CD14-positive monocyte (primary cell): ENCODE data around the gene TEPSIN. TPM values are rescaled to one million over a fixed set of nuclear protein-coding genes. Genes with fewer than 3 reads are reported as not detected.

Experiments used
- DNase-seq, 3 donors: peaks; one replicate each; pipeline ENCODE4 v3.0.0-alpha.2; 2011 to 2022
- H2AFZ ChIP-seq: 2 replicates; pipeline ENCODE4 v1.6.0; 2012; ENCODE audit warnings: mild to moderate bottlenecking, low read depth, low read length, inconsistent platforms; ENCODE audit not compliant: insufficient read depth, poor library complexity, severe bottlenecking
- H3K27ac ChIP-seq, 2 donors: 1 replicate in 1 of 2; 2 replicates in 1 of 2; pipeline ENCODE4 v1.5.1; 2012 to 2013; ENCODE audit warnings: low read length in 2 of 2, control low read depth in 1 of 2, inconsistent platforms in 1 of 2, low read depth in 1 of 2, mild to moderate bottlenecking in 1 of 2
- H3K27me3 ChIP-seq, 2 donors: one replicate each; pipeline versions ENCODE4 v1.6.0 to v1.6.1; 2011 to 2013; ENCODE audit warnings: low read length in 2 of 2; ENCODE audit not compliant: control insufficient read depth in 2 of 2, insufficient read depth in 2 of 2
- H3K36me3 ChIP-seq, 2 donors: replicated peaks in 1 of 2; 1 replicate in 1 of 2; 2 replicates in 1 of 2; pipeline versions ENCODE4 v1.5.1 to v1.6.1; 2012 to 2013; ENCODE audit warnings: low read length in 2 of 2, control low read depth in 1 of 2, inconsistent platforms in 1 of 2, mild to moderate bottlenecking in 1 of 2; ENCODE audit not compliant: insufficient read depth in 2 of 2, control insufficient read depth in 1 of 2
- H3K4me1 ChIP-seq, 2 donors: 1 replicate in 1 of 2; 2 replicates in 1 of 2; pipeline versions ENCODE4 v1.5.1 to v1.6.1; 2012 to 2013; ENCODE audit warnings: low read length in 2 of 2, control low read depth in 1 of 2, inconsistent platforms in 1 of 2, mild to moderate bottlenecking in 1 of 2, moderate library complexity in 1 of 2; ENCODE audit not compliant: insufficient read depth in 2 of 2, control insufficient read depth in 1 of 2
- H3K4me2 ChIP-seq: replicated peaks from 2 replicates; pipeline ENCODE3; 2012; ENCODE audit warnings: low read length, moderate library complexity, mild to moderate bottlenecking; ENCODE audit not compliant: poor library complexity, severe bottlenecking; ENCODE audit errors: extremely low read depth
- H3K4me3 ChIP-seq, 3 experiments: fragments of 200-600 bp in 1 of 3; sonication (generic) in 1 of 3; replicated peaks in 1 of 3; 1 replicate in 2 of 3; 2 replicates in 1 of 3; pipeline ENCODE4 v1.5.1; 2011 to 2013; ENCODE audit warnings: low read length in 3 of 3, mild to moderate bottlenecking in 3 of 3, control low read depth in 2 of 3, low read depth in 2 of 3, inconsistent platforms in 1 of 3, moderate library complexity in 1 of 3
- H3K79me2 ChIP-seq: 2 replicates; pipeline ENCODE4 v1.6.0; 2012; ENCODE audit warnings: mild to moderate bottlenecking, control low read depth, inconsistent platforms, low read length, moderate library complexity; ENCODE audit not compliant: insufficient read depth
- H3K9ac ChIP-seq: 2 replicates; pipeline ENCODE4 v1.6.0; 2017; ENCODE audit warnings: low read length, mild to moderate bottlenecking; ENCODE audit not compliant: insufficient read depth, poor library complexity, severe bottlenecking
- H3K9me3 ChIP-seq, 2 donors: replicated peaks in 1 of 2; 1 replicate in 1 of 2; 2 replicates in 1 of 2; pipeline versions ENCODE4 v1.5.1 to v1.6.1; 2012 to 2013; ENCODE audit warnings: low read length in 2 of 2, control low read depth in 1 of 2; ENCODE audit not compliant: control insufficient read depth in 1 of 2, insufficient read depth in 1 of 2
- H4K20me1 ChIP-seq: 2 replicates; pipeline ENCODE4 v1.6.0; 2012; ENCODE audit warnings: mild to moderate bottlenecking, low read length, control low read depth, moderate library complexity; ENCODE audit not compliant: insufficient read depth
- H3K27ac Mint-ChIP-seq, 7 donors: one replicate each; pipeline ENCODE4 v1.8.0; 2020; ENCODE audit warnings: mild to moderate bottlenecking in 7 of 7, mixed read lengths in 7 of 7, moderate library complexity in 6 of 7, inconsistent platforms in 2 of 7
- H3K27me3 Mint-ChIP-seq, 3 donors: one replicate each; pipeline ENCODE4 v1.8.0; 2021 to 2022; ENCODE audit warnings: low read depth in 3 of 3, mild to moderate bottlenecking in 3 of 3, mixed read lengths in 3 of 3, moderate library complexity in 3 of 3, inconsistent platforms in 1 of 3
- H3K36me3 Mint-ChIP-seq, 2 donors: one replicate each; pipeline ENCODE4 v1.8.0; 2020; ENCODE audit warnings: mixed read lengths in 2 of 2, inconsistent platforms in 1 of 2, mild to moderate bottlenecking in 1 of 2
- H3K4me1 Mint-ChIP-seq: one replicate; pipeline ENCODE4 v1.8.0; 2020; ENCODE audit warnings: mild to moderate bottlenecking, mixed read lengths
- H3K4me3 Mint-ChIP-seq, 2 donors: one replicate each; pipeline ENCODE4 v1.8.0; 2020; ENCODE audit warnings: mild to moderate bottlenecking in 2 of 2, mixed read lengths in 2 of 2, moderate library complexity in 1 of 2
- H3K9me3 Mint-ChIP-seq, 7 donors: one replicate each; pipeline ENCODE4 v1.8.0; 2020 to 2022; ENCODE audit warnings: mixed read lengths in 7 of 7, mild to moderate bottlenecking in 6 of 7, moderate library complexity in 6 of 7, inconsistent platforms in 2 of 7
- CTCF ChIP-seq: fragments of 200-600 bp; IDR thresholded peaks from one replicate; pipeline ENCODE4 v1.8.0; 2022; ENCODE audit warnings: antibody characterized with exemption, mild to moderate bottlenecking
- WGBS: methylation state at CpG from one replicate; pipeline ENCODE4 v1.1.5; 2013; ENCODE audit warnings: missing lambda C conversion rate; ENCODE audit not compliant: insufficient coverage; 5-methylcytosine and 5-hydroxymethylcytosine counted together
- intact Hi-C, 2 donors: fragments of 100-400 bp; cut with micrococcal nuclease; formaldehyde crosslinking; loops; one replicate each; pipeline versions ENCODE4 v1.15.0 to v1.15.1; 2023
- polyA plus RNA-seq, 3 donors: library from polyadenylated mRNA; depleted of rRNA in 1 of 3; unstranded in 2 of 3; stranded (reverse) in 1 of 3; fragments of 300-500 nt in 2 of 3; fragments of >200 nt in 1 of 3; fragmentation: Illumina TruSeq in 2 of 3; gene quantifications; 1 replicate in 2 of 3; 2 replicates in 1 of 3; pipeline ENCODE4 v1.2.3, GENCODE V29; 2012 to 2021

TEPSIN gene
- polyA plus RNA-seq, 3 donors, result 3.4 to 136 (median 4.5) TPM

GRCh38 chr17:81194225-81194760, 44.6 kb downstream of the TEPSIN start:
- peaks cover 0 to 16% of the 10 kb centered on the region in 2 donors for H3K36me3 ChIP-seq
- Mint-ChIP-seq H3K27ac (peak overlapping the region in 1 of 7 donors; percentile 37), H3K9me3 (no peaks in the 10 kb centered on the region), H3K4me3 (no peak overlapping the region), H3K4me1 (no peaks in the 10 kb centered on the region), H3K27me3 (no peaks in the 10 kb centered on the region), H3K36me3 (peaks cover 8 to 32% of the 10 kb centered on the region in 2 donors)
- H2AFZ ChIP-seq, result no peak overlapping the region
- H3K4me2 ChIP-seq, result no peak overlapping the region
- H3K9me3 ChIP-seq, result no peaks in the 10 kb centered on the region
- no peak overlapping the region for H3K9ac ChIP-seq
- H3K27me3 ChIP-seq, result no peaks in the 10 kb centered on the region
- DNase-seq, result no peak
- WGBS, result 94% methylated on average over 21 of the region's 21 CpGs
- no peaks in the 10 kb centered on the region for H4K20me1 ChIP-seq
- no peak overlapping the region for H3K4me3 ChIP-seq
- no peak overlapping the region for H3K27ac ChIP-seq
- no peaks in the 10 kb centered on the region for H3K79me2 ChIP-seq
- intact Hi-C loops, result no loop called here
- H3K4me1 ChIP-seq, result no peaks in the 10 kb centered on the region
- no peak for TF ChIP-seq CTCF

- 97% methylated on average over 36 of the region's 38 CpGs for WGBS
- intact Hi-C loops, result no loop called here
- peaks cover 8 to 33% of the 10 kb centered on the region in 2 donors for H3K36me3 Mint-ChIP-seq
- H4K20me1 ChIP-seq, result no peaks in the 10 kb centered on the region
- no peak overlapping the region for H2AFZ ChIP-seq
- no peaks in the 10 kb centered on the region for H3K4me1 ChIP-seq
- H3K36me3 ChIP-seq, result peaks cover 0 to 9% of the 10 kb centered on the region in 2 donors
- no peaks in the 10 kb centered on the region for H3K9me3 ChIP-seq
- no peak for TF ChIP-seq CTCF
- H3K4me2 ChIP-seq, result no peak overlapping the region
- H3K27me3 ChIP-seq, result no peaks in the 10 kb centered on the region
- no peak overlapping the region for H3K4me3 Mint-ChIP-seq
- H3K9me3 Mint-ChIP-seq, result no peaks in the 10 kb centered on the region
- no peaks in the 10 kb centered on the region for H3K79me2 ChIP-seq
- no peak overlapping the region for H3K4me3 ChIP-seq
- no peaks in the 10 kb centered on the region for H3K27me3 Mint-ChIP-seq
- no peak overlapping the region for H3K27ac ChIP-seq
- no peak for DNase-seq
- H3K27ac Mint-ChIP-seq, result no peak overlapping the region
- no peak overlapping the region for H3K9ac ChIP-seq
- no peaks in the 10 kb centered on the region for H3K4me1 Mint-ChIP-seq
These were observed 45.2 kb downstream of the TEPSIN start for GRCh38 chr17:81193470-81194224.
